GM21381 (cell line): ENCODE results near the gene CYBC1.

Experiments
- ATAC-seq: cut with Tn5 transposase; IDR thresholded peaks from one replicate; pipeline ENCODE4 v1.9.1; 2021; ENCODE audit warnings: mild to moderate bottlenecking, moderate library complexity; ENCODE audit not compliant: unreplicated experiment

CYBC1 gene

GRCh38 chr17:82449131-82449882, 1.2 kb downstream of the CYBC1 start:
- peak; percentile 45 for ATAC-seq

- no peak for ATAC-seq
Observed at GRCh38 chr17:82447876-82448275, 2.7 kb downstream of the CYBC1 start.

- ATAC-seq: no peak
Observed at GRCh38 chr17:82446649-82447048, 3.9 kb downstream of the CYBC1 start.

DNA sequence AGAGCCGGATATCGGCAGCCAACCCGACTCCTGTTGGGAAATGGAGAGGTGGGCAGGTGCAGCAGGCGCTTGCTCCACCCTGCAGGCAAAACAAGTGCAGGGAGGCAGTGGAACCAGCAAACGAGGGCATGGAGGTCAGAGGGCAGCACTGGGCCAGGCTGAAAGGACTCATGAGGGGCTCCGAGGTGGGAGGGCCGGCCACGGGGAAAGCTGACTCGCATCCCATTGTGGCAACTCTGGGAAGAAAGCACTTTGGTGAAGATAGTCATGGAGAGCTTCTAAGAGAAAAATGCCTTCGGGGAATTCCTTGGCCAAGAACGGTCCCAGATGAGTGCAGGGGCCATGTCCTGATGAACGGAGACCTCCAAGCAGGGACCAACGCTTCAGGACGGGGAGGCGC, 4.4 kb downstream of the CYBC1 start:
- ATAC-seq: no peak

DNA sequence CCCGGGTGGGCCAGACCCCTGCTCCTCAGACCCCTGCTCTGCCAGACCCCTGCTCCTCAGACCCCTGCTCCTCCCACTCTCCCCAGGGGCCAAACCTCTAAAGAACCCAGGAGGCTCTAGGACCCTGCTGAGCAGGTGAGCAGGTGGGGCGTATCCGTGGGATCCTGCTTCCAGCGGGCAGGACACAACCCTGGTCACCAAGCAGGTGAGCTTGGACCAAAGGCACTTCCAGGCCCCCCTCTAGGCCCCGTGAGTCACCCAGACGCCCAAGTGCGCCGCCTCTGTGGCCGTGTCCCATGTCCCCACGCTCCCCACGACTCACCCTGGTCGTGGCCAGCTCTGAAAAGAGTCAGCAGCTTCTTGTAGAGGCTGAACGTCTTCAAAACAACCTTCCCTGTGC, 5.0 kb downstream of the CYBC1 start:
- no peak for ATAC-seq

DNA sequence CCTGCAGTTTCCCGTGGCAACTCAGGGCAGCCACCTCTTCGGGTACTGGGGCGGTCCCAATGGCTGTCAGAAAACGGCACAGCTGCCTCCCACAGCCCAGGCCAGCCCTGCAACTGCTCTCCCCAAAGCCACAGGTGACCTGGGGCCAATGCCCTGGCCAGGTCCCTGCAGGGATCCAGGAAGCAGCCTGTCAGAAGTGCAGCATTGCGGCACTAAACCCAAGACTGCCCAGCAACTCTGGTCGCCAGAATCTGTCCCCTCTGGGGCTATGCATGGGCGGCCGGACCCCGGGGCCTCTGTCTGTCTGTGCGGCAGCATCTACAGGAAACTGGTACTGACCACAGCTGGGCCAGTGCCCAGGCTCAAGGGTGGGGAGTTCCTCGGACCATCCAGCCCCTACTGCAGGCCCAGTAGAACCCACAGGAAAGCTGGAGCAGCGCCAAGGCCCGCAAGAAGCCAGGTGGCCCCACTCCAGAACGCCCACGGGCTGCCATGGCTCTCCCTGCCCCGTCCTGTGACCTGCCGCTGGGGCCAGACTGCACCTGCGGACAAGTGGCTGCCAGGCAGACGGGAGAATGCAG, 5.5 kb downstream of the CYBC1 start:
- ATAC-seq: no peak

DNA sequence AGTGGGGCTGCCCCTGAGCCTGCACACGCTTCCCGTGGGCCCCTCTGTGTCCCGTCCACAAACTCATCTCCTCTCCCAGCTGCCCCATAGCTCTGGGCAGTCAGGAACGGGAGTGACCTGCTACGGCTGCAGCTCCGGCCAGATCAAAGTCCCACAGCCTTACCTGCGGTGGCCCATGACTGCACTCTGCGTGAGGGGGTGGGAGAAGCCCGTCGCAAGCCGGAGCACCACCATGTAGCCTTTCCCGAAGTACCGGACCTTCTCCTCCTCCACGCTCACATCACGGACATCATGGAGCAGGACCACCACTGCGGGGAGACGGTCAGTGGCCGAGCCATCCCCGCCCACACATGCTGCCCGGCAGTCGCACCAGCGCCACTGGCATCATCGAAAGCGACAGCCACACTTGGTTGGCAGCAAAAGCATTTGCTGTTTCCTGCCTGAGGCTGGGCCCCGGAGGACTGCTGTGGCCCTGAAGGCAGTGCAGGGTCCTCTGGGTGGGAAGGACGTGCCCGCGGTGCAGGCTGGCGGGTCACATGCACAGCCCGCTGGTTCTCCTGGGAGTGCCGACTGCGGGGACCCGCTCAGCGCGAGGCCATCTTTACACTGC, 6.2 kb downstream of the CYBC1 start:
- no peak for ATAC-seq

DNA sequence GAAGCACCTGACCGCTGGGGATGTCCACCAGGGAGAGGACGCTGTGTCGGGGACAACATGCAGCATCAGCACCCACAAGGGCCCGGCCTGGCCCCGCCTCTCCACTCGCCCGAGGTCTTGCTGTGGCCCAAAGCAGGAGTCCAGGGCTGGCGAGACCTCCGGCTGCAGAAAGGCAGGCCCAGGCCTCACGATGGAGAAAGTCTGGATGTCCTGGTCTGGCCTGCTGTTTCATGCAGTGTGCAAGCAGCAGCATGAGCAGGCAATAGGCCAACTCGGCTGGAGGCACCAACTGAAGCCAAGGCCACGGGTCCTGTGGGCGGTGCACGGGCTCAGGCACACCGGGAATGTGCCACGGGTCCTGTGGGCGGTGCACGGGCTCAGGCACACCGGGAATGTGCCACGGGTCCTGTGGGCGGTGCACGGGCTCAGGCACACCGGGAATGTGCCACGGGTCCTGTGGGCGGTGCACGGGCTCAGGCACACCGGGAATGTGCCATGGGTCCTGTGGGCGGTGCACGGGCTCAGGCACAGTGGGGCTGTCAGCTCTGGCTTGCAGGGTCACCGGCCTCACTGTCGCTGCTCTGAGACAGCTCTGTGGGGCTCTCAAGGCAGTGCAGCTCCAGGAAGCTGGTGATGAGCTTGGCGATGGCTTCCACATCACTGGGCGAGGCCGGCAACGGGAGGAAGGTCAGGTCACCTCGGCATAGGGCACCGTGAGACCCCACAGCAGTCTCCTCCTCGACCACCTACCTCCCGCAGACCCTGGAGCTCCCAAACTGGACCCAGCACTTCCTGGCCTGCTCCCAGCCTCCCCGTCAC, 6.9 kb downstream of the CYBC1 start:
- no peak for ATAC-seq

DNA sequence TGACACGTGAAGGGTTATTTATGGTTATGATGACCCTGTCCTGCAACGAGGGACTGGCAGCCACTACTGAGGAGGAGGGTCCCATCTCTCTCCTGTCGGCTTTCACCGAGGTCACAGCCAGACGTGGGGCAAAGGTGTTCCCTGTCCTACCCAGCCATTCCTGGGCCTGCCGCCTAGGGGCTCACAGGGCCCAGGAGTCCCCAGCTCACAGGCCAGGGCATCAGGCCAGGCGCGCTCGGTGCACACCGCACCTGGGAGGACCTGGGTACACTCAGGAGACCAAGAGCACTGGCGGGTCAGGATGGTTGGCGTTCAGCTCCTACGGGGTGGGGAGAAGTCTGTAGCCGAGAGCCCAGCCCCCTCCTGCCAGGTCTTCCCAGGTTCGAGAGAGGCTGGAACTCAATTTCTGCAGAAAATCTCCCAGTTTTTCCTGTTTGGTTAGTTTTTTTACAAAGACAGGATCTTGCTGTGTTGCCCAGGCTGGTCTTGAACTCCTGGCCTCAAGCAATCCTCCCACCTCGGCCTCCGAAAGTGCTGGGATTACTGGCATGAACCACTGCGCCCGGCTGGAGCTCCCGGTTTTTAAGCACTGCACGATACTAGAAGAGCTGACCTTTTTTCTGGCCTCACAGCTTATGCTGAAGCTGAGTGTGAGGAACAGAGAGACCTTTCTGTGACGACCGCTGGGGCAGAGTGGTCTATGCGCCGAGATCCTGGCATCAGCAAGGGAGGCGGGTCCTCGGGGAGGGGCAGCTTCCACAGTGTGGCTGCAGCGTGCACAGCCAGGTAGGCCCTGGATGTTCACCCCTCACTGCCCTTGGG, 7.7 kb downstream of the CYBC1 start:
- ATAC-seq: no peak

- no peak for ATAC-seq
Observed at GRCh38 chr17:82441691-82442487, 8.7 kb downstream of the CYBC1 start.

- ATAC-seq: no peak
Observed at GRCh38 chr17:82440991-82441627, 9.4 kb downstream of the CYBC1 start.

DNA sequence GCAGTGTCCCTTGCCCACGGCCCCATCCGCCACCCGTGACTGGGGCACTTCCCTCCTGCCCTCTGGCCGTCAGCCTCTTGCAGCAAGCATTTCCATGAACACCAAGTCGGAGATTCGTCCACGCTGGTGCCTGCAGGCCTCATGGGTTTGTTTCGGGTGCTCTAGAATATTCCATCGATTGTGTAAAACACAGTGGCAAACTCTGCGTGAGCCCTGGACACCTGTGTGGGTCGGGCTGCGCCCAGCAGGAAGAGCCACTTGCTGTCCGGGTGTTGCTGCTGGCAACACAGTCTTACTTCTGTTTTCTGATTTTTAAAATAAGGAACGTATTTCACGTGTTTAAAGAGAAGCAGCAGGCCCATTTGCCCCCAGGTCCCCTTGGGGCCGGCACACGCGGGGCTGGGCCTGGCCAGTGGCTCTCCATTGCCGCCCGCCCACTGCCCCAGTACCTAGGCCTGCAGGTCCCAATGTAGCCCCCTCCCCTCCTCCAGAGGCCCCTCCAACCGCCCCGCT, 10.0 kb downstream of the CYBC1 start:
- ATAC-seq: no peak

- ATAC-seq: no peak
Observed at GRCh38 chr17:82439829-82440365, 10.7 kb downstream of the CYBC1 start.

GRCh38 chr17:82439194-82439828, 11.2 kb downstream of the CYBC1 start:
- ATAC-seq: no peak

DNA sequence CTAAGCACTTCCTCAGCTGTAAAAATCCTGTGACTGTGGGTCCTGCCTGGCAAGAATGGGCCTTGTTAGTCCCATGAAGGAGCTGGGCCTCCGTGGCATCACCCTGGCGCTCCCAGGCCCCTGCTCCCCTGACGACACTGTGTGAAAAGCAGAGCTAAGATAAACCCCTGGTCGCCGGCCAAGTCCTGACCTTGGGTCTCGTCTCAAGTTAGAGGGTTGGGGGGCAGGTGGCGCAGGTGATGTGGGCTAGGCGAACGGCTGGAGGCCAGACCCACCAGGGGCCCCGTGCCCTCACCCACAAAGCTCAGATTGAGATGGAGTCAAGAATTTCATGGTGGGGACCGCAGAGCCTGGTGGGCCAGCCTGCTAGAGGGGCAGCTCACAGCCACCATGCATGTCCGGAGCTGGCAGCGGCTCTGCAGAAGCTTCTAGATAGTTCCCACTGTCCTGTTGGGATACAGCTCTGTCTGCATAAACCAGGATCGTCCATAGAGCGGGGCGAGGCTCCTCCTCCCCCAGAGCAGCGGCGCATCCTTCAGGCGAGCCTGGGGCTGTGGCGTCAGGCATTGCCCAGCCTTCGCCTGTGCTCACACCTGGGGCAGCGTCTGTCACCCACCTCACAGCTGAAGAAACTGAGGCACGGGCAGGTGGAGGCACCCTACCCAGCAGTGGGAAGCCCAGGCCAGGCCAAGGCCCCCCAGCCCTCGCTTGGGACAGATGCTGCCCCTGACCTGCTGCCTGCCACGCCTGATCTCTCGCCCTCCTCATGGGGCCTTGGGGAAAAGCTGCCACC, 12.0 kb downstream of the CYBC1 start:
- ATAC-seq: no peak

DNA sequence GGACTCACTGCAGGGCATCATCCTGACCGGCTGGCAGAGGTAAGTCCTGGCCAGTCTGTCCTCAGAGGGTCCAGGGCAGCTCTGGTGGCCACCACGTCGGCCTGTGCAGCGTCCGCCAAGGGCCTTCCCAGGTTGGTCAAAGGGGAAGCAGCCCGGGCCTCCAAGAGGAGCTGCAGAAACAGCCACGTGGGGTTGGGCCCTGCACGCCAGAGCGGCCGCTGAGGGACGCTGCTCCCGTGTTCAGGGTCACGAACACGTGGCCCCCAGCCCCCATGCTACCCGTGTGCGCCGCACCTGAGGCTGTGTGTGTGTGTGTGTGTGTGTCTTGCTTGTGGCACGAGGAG, 13.3 kb downstream of the CYBC1 start:
- no peak for ATAC-seq

GRCh38 chr17:82436601-82437324, 13.8 kb downstream of the CYBC1 start:
- no peak for ATAC-seq
